ENCODE data around the gene TGIF2.

DNA sequence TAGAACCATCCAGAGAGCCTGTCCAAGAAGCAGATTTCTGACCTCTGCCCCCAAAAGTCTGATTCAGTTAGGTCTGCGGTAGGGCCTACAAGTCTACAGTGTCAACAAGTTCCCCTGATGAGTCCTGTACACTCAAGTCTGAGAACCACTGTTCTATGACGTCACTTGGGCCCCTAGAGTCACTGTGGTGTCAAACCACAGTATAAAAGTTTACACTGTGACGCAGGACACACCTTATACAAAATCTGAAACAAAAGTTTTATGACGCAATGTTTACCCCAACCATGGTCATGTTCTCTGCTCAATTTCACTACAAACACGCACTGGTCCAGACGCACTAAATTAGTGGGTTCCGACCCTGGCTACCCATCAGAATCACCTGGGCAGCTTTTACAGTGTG, 54.7 kb downstream of the TGIF2 start:
- TF ChIP-seq MYNN (CRISPR knock-in tag; IDR thresholded peaks at IDR 0.05; ENCODE audit: low read depth): no peak
- TF ChIP-seq SMC3 (IDR thresholded peaks at IDR 0.05; ENCODE audit: low read length): no peak
